Measurements from ENCODE around the gene S1PR2.
"Not testable (repeated sequence)": the region's sequence is repeated elsewhere in the genome, so short reads cannot be mapped to it uniquely, and the experiment has no call there.

The S1PR2 gene

DNA sequence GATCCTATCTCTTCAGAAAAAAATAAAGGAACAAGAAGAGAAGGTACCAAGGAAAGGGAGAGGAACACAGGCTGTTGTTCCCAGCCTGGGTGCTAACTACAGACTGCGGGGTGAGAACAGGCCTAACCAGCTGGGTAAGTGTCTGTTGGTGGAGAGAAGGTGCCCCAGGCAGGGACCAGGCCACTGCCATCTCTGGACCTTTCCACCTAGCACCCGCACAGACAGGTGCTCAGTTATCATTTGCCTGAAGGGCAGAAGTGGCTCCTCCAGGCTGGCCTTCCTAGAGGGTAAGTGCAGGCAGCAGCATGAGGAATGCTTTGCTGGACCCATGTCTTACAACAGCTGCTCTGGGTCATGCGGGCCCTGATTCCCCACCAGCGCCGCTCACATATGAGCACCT lies 46.5 kb downstream of the S1PR2 start:
- DNase-seq = no peak

DNA sequence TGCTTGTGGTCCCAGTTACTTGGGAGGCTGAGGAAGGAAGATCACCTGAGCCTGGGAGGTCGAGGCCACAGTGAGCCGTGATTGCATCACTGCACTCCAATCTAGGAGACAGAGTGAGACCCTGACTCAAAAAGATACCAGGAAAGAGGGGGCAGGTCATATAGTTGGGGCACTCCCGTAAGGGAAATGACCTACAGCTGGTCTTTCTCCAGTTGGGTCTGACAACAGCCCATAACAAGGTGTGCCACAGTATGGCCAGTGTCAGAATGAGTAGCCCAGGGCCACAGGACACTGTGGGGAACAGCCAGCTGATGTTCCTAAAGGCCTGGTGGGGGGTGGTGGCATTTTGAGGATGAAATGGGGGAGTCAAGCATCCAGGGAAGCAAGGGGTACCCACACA lies 47.2 kb downstream of the S1PR2 start:
- DNase-seq = no peak

DNA sequence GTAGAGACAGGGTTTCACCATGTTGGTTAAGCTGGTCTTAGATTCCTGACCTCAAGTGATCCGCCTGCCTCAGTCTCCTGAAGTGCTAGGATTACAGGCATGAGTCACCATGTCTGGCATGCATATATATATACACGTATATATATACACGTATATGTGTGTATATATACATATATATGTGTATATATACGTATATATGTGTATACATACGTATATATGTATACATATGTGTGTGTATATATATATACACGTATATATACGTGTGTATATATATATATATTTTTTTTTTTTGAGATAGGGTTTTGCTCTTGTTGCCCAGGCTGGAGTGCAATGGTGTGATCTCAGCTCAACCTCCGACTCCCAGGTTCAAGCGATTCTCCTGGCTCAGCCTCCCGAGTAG lies 48.3 kb downstream of the S1PR2 start:
- DNase-seq = no peak

DNA sequence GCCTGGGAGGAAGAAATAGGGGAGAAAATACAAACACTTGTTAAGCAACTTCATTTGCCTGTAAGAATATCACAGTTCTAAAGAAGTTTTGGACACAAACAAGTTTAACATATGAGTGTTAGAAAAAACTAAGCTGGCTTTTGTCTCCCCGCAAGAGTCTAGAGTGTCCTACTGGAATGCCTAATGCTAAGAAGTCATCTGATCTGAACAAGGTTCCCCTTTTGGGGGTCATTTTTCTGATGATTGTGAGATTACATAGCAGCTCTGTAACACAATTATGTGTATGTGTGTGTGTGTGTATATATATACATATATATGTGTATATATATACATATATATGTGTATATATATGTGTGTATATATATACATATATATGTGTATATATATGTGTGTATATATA lies 49.1 kb downstream of the S1PR2 start:
- DNase-seq = no peak

DNA sequence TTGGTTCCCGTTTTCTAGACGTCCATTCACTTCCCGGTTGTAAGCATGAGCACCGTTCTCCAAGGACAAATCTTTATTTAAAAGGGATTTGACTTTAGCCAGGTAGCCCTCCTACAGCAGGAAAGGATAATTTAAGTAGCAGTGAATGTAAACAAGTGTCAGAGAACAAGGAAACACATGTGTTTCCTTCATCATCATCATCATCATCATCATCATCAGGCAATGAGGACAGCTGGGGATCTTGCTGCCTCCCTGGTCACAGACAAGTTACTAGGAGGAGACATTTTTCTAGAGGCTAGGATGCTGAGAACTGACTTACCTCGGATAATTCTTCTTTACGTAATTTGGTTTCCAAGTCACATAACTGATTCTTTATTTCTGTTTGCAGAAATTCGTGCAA lies 50.7 kb downstream of the S1PR2 start:
- no peak for DNase-seq

GRCh38 chr19:10180024-10180423 lies 51.1 kb downstream of the S1PR2 start:
- not testable (repeated sequence) for DNase-seq

GRCh38 chr19:10173527-10173926 lies 57.6 kb downstream of the S1PR2 start:
- no peak for DNase-seq
